Gastrocnemius medialis (tissue), 4 donors: Measurements from ENCODE around the gene PTPA. TPM values are rescaled to one million over a fixed set of nuclear protein-coding genes. Genes with fewer than 3 reads are reported as not detected.

ENCODE experiments used
- ATAC-seq, 2 donors: fragments of 150-250 bp; one replicate each; pipeline ENCODE4 v1.9.1; 2016
- DNase-seq, 2 donors: peaks; one replicate each; pipeline ENCODE4 v3.0.0-alpha.2; 2019
- H3K27ac ChIP-seq, 4 donors: fragments of 200-600 bp; sonication (generic); 1 replicate in 1 of 4; 2 replicates in 3 of 4; pipeline ENCODE4 v1.5.1; 2016 to 2018; ENCODE audit warnings: mild to moderate bottlenecking in 2 of 4, moderate library complexity in 1 of 4
- H3K27me3 ChIP-seq, 3 donors: fragments of 200-600 bp; sonication (generic) in 2 of 3; 1 replicate in 1 of 3; 2 replicates in 2 of 3; pipeline versions ENCODE4 v1.5.1 to v1.6.0; 2016 to 2019; ENCODE audit warnings: mild to moderate bottlenecking in 1 of 3, moderate library complexity in 1 of 3
- H3K36me3 ChIP-seq, 2 donors: fragments of 200-600 bp; sonication (generic) in 1 of 2; one replicate each; pipeline ENCODE4 v1.5.1; 2017 to 2018
- H3K4me1 ChIP-seq, 2 donors: fragments of 200-600 bp; sonication (generic) in 1 of 2; one replicate each; pipeline ENCODE4 v1.5.1; 2016 to 2017; ENCODE audit warnings: mild to moderate bottlenecking in 2 of 2
- H3K4me3 ChIP-seq, 4 donors: fragments of 200-600 bp; sonication (generic) in 3 of 4; 1 replicate in 1 of 4; 2 replicates in 3 of 4; pipeline ENCODE4 v1.5.1; 2016 to 2019; ENCODE audit warnings: mild to moderate bottlenecking in 2 of 4
- H3K9me3 ChIP-seq, 3 donors: fragments of 200-600 bp; sonication (generic) in 2 of 3; 1 replicate in 1 of 3; 2 replicates in 2 of 3; pipeline ENCODE4 v1.5.1; 2016 to 2019
- CTCF ChIP-seq, 5 experiments: fragments of 450-650 bp in 3 of 5; fragments of 200-600 bp in 2 of 5; sonication (generic) in 2 of 5; IDR thresholded peaks in 4 of 5; conservative IDR thresholded peaks in 1 of 5; 1 replicate in 4 of 5; 2 replicates in 1 of 5; pipeline ENCODE4 v1.5.1; 2016 to 2019; ENCODE audit warnings: antibody characterized with exemption in 5 of 5, mild to moderate bottlenecking in 3 of 5, moderate library complexity in 3 of 5
- POLR2A ChIP-seq, 2 donors: fragments of 450-650 bp; IDR thresholded peaks; one replicate each; pipeline ENCODE4 v1.6.1; 2017; ENCODE audit warnings: antibody characterized with exemption in 2 of 2, mild to moderate bottlenecking in 2 of 2, moderate library complexity in 2 of 2
- in situ Hi-C, 4 donors: fragments of 200-750 bp; cut with MboI; loops; one replicate each; pipeline versions ENCODE4 v1.15.0 to v1.8.0; 2017; ENCODE audit warnings: low sequenced_read_pairs in 4 of 4
- intact Hi-C: fragments of 100-400 bp; cut with DNase I; formaldehyde crosslinking; loops from one replicate; pipeline ENCODE4 v1.15.1; 2023; ENCODE audit warnings: low total_unique reads
- total RNA-seq, 4 donors: library from RNA; depleted of rRNA; stranded (reverse); fragments of >200 nt; gene quantifications; one replicate each; pipeline versions ENCODE4 v1.1.0 to v1.2.3, GENCODE V29; 2016

The PTPA gene
- total RNA-seq, 4 donors from 2014 or later: 37.6 to 71.6 (median 53.5) TPM

GRCh38 chr9:129142138-129142935, 31.1 kb downstream of the PTPA start:
- Histone ChIP-seq H3K4me1 (peaks cover 90 to 92% of the 10 kb centered on the region in 2 donors), H3K4me3 (peak overlapping the region in 3 of 4 donors; percentile 4 to 58 (median 27)), H3K9me3 (no peaks in the 10 kb centered on the region), H3K27me3 (no peaks in the 10 kb centered on the region), H3K27ac (peak overlapping the region; percentile 95 to 100 (median 98)), H3K36me3 (peaks cover 0 to 7% of the 10 kb centered on the region in 2 donors)
- ATAC-seq (no peak), DNase-seq (no peak)
- TF ChIP-seq POLR2A (IDR thresholded peaks at IDR 0.05): no peak
- TF ChIP-seq CTCF (IDR thresholded peaks at IDR 0.05 in 4 of 5, conservative IDR thresholded peaks at IDR 0.05 in 1 of 5): no peak
- intact Hi-C loops: loop anchor here (2.0 kb wide), 1 partner anchor 32 kb away; no protein-coding TSS in a partner anchor
- in situ Hi-C loops: loop anchor here in 2 of 4 donors (25.0 kb wide), 2 partner anchors 345 to 645 kb away; no protein-coding TSS in a partner anchor

- H3K4me3 ChIP-seq: peak overlapping the region in 2 of 4 donors; percentile 22 to 38
- peak; percentile 59 to 61 for ATAC-seq
- H3K4me1 ChIP-seq: peaks cover 86 to 88% of the 10 kb centered on the region in 2 donors
- in situ Hi-C loops (loop anchor here in 2 of 4 donors (25.0 kb wide), 2 partner anchors 344 to 644 kb away; no protein-coding TSS in a partner anchor), intact Hi-C loops (loop anchor here (2.0 kb wide), 1 partner anchor 32 kb away; no protein-coding TSS in a partner anchor)
- no peaks in the 10 kb centered on the region for H3K27me3 ChIP-seq
- H3K27ac ChIP-seq: peak overlapping the region; percentile 95 to 100 (median 98)
- no peaks in the 10 kb centered on the region for H3K36me3 ChIP-seq
- H3K9me3 ChIP-seq: no peaks in the 10 kb centered on the region
- DNase-seq: peak; percentile 79 to 93
- TF ChIP-seq CTCF (IDR thresholded peaks at IDR 0.05 in 4 of 5, conservative IDR thresholded peaks at IDR 0.05 in 1 of 5) (peak; percentile 38 to 82 (median 75)), POLR2A (IDR thresholded peaks at IDR 0.05) (peak in 1 of 2 donors; percentile 52)
Observed at GRCh38 chr9:129143031-129143927, 32.1 kb downstream of the PTPA start.

GRCh38 chr9:129145316-129145715, 34.1 kb downstream of the PTPA start:
- in situ Hi-C loops (loop anchor here in 2 of 4 donors (25.0 kb wide), 2 partner anchors 342 to 642 kb away; no protein-coding TSS in a partner anchor), intact Hi-C loops (no loop called here)
- TF ChIP-seq POLR2A (IDR thresholded peaks at IDR 0.05) (no peak), CTCF (IDR thresholded peaks at IDR 0.05 in 4 of 5, conservative IDR thresholded peaks at IDR 0.05 in 1 of 5) (no peak)
- H3K9me3 ChIP-seq: no peaks in the 10 kb centered on the region
- no peak overlapping the region for H3K4me3 ChIP-seq
- H3K36me3 ChIP-seq: no peaks in the 10 kb centered on the region
- no peaks in the 10 kb centered on the region for H3K27me3 ChIP-seq
- H3K27ac ChIP-seq: peak overlapping the region; percentile 79 to 100 (median 97)
- DNase-seq (no peak), ATAC-seq (no peak)
- H3K4me1 ChIP-seq: peaks cover 69 to 73% of the 10 kb centered on the region in 2 donors

- Histone ChIP-seq H3K36me3 (no peaks in the 10 kb centered on the region), H3K9me3 (no peaks in the 10 kb centered on the region), H3K4me1 (peaks cover 64 to 68% of the 10 kb centered on the region in 2 donors), H3K4me3 (no peak overlapping the region), H3K27me3 (no peaks in the 10 kb centered on the region), H3K27ac (peak overlapping the region; percentile 79 to 100 (median 97))
- TF ChIP-seq CTCF (IDR thresholded peaks at IDR 0.05 in 4 of 5, conservative IDR thresholded peaks at IDR 0.05 in 1 of 5): no peak
- intact Hi-C loops: no loop called here
- in situ Hi-C loops: loop anchor here in 2 of 4 donors (25.0 kb wide), 2 partner anchors 341 to 641 kb away; no protein-coding TSS in a partner anchor
- ATAC-seq: no peak
- DNase-seq: no peak
Observed at GRCh38 chr9:129145841-129146292, 34.7 kb downstream of the PTPA start.
